ENCODE data around the gene ZFYVE28.

The ZFYVE28 gene

DNA sequence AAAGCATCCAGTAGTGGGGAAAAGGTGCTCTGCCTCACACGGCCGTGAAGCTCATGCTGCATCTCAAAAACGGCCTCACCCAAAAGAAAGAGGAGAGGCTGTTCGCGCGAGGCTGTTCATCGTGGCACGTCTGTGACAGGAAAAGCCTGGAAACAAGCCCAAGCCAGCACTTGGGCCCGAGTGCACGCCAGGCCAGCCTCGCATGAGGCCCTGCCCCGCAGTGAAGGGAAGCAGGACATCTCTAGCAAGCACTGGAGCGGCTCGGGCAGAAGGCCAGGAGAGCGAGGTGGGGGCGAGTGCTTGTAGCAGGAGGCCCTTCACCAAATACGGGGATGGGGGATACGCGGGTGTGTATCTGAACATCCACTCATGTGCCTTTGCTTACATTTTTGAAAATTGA lies 116.6 kb downstream of the ZFYVE28 start:
- Histone ChIP-seq H3K4me3 (ENCODE audit: low read depth, low read length) (no peak overlapping the region), H3K27ac (no peak overlapping the region), H3K4me1 (no peaks in the 10 kb centered on the region), H3K9ac (no peak overlapping the region), H3K4me2 (ENCODE audit: low read length) (no peak overlapping the region), H3K36me3 (ENCODE audit: control insufficient read depth, insufficient read depth, low read length) (no peaks in the 10 kb centered on the region), H3K9me3 (ENCODE audit: control insufficient read depth, low read length) (no peaks in the 10 kb centered on the region), H3K27me3 (ENCODE audit: control insufficient read depth, insufficient read depth, low read length) (no peaks in the 10 kb centered on the region), H2AFZ (no peak overlapping the region), H3K79me2 (no peaks in the 10 kb centered on the region)
- TF ChIP-seq CTCF (IDR thresholded peaks at IDR 0.05) = no peak

DNA sequence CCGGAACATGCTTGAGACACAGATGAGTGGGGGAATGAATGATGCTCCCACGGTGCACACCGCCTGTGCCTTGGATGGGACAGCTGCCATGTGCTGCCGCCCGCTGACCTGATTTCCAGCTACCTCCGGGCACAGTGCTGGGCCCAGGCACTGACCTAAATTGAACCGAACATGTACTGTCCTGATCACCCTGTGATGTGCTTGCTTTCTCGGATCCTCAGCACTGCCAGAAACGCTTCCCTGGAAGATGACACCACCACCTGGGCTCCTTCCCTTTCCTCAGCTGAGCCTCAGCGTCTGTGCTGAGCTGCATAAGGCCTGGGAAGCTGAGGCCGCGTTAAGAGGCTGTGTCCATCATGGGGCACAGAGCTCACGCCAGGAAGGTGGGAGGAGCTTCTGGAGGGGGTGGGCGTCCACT lies 117.2 kb downstream of the ZFYVE28 start:
- Histone ChIP-seq H2AFZ (no peak overlapping the region), H3K4me3 (ENCODE audit: low read depth, low read length) (no peak overlapping the region), H3K4me1 (no peaks in the 10 kb centered on the region), H3K27me3 (ENCODE audit: control insufficient read depth, insufficient read depth, low read length) (no peaks in the 10 kb centered on the region), H3K9ac (no peak overlapping the region), H3K4me2 (ENCODE audit: low read length) (no peak overlapping the region), H3K36me3 (ENCODE audit: control insufficient read depth, insufficient read depth, low read length) (no peaks in the 10 kb centered on the region), H3K27ac (no peak overlapping the region), H3K9me3 (ENCODE audit: control insufficient read depth, low read length) (no peaks in the 10 kb centered on the region), H3K79me2 (no peaks in the 10 kb centered on the region)
- TF ChIP-seq CTCF (IDR thresholded peaks at IDR 0.05) = no peak

GRCh38 chr4:2300431-2301224 lies 117.8 kb downstream of the ZFYVE28 start:
- no peaks in the 10 kb centered on the region for H3K79me2 ChIP-seq
- no peaks in the 10 kb centered on the region for H3K36me3 ChIP-seq (ENCODE audit: control insufficient read depth, insufficient read depth, low read length)
- H3K4me2 ChIP-seq (ENCODE audit: low read length) = no peak overlapping the region
- H3K4me1 ChIP-seq = no peaks in the 10 kb centered on the region
- no peaks in the 10 kb centered on the region for H3K9me3 ChIP-seq (ENCODE audit: control insufficient read depth, low read length)
- no peaks in the 10 kb centered on the region for H3K27me3 ChIP-seq (ENCODE audit: control insufficient read depth, insufficient read depth, low read length)
- H3K9ac ChIP-seq = no peak overlapping the region
- no peak overlapping the region for H3K4me3 ChIP-seq (ENCODE audit: low read depth, low read length)
- no peak overlapping the region for H3K27ac ChIP-seq
- no peak for TF ChIP-seq CTCF (IDR thresholded peaks at IDR 0.05)
- H2AFZ ChIP-seq = no peak overlapping the region

- Histone ChIP-seq H3K9ac (no peak overlapping the region), H3K27me3 (ENCODE audit: control insufficient read depth, insufficient read depth, low read length) (no peaks in the 10 kb centered on the region), H3K79me2 (no peaks in the 10 kb centered on the region), H2AFZ (no peak overlapping the region), H3K9me3 (ENCODE audit: control insufficient read depth, low read length) (no peaks in the 10 kb centered on the region), H3K36me3 (ENCODE audit: control insufficient read depth, insufficient read depth, low read length) (no peaks in the 10 kb centered on the region), H3K4me3 (ENCODE audit: low read depth, low read length) (no peak overlapping the region), H3K4me2 (ENCODE audit: low read length) (no peak overlapping the region), H3K27ac (no peak overlapping the region), H3K4me1 (no peaks in the 10 kb centered on the region)
- no peak for TF ChIP-seq CTCF (IDR thresholded peaks at IDR 0.05)
These were observed 118.7 kb downstream of the ZFYVE28 start for GRCh38 chr4:2299794-2300193.

DNA sequence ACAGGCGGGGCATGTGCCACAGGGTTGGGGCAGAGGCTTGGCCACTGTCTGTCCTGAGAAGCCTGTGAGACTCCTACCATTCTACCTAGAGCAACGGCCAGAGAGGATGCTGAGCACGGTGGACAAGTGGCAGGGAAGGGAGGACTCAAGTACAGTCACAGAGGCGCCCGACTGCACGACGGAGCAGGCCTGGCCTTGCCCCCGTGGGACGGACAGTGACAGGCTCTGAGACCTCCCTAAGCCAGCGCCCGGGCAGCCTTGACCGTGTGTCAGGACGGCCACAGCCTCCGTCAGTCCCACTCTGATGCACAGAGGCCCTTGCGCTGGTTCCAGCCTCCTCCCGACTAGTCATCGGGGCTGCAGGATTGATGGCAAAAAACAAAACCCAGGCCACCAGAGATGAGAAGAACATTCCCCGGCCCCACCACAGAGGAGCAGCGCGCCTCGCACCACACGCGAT lies 119.9 kb downstream of the ZFYVE28 start:
- no peak overlapping the region for H3K4me3 ChIP-seq (ENCODE audit: low read depth, low read length)
- no peaks in the 10 kb centered on the region for H3K79me2 ChIP-seq
- H3K4me2 ChIP-seq (ENCODE audit: low read length) = no peak overlapping the region
- no peak for TF ChIP-seq CTCF (IDR thresholded peaks at IDR 0.05)
- no peaks in the 10 kb centered on the region for H3K4me1 ChIP-seq
- no peaks in the 10 kb centered on the region for H3K9me3 ChIP-seq (ENCODE audit: control insufficient read depth, low read length)
- H3K36me3 ChIP-seq (ENCODE audit: control insufficient read depth, insufficient read depth, low read length) = no peaks in the 10 kb centered on the region
- H3K27ac ChIP-seq = no peak overlapping the region
- H3K9ac ChIP-seq = no peak overlapping the region
- no peak overlapping the region for H2AFZ ChIP-seq
- H3K27me3 ChIP-seq (ENCODE audit: control insufficient read depth, insufficient read depth, low read length) = no peaks in the 10 kb centered on the region
